Measurements from ENCODE around the gene TDG.

DNA sequence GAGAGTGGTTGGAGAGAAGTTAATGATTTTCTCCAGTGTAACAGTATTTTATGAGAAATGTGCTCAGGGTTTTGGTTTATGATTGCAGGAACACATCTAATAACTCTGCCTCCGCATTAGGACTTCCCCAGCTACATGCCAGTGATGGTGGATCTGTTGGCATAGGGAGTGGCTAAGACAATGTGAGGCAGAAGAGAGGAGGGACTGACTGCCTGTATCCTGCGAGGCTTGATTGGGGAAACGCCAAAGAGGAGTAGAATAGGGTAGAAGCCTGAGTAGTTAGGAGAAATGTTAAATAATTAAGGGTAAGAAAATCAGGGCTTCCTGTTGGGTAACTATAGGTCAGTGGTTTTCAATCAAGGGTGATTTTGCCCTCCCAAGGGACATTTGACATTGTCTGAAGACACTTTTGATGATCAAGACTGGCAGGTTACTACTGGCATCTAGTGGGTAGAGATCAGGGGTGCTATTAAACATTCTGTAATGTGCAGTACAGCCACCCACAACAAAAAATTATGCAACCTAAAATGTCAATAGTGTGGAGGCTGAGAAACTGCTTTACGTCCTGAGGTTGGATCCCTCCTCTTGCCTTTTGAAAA, 12.8 kb downstream of the TDG start:
- TF ChIP-seq, protein P1, sequence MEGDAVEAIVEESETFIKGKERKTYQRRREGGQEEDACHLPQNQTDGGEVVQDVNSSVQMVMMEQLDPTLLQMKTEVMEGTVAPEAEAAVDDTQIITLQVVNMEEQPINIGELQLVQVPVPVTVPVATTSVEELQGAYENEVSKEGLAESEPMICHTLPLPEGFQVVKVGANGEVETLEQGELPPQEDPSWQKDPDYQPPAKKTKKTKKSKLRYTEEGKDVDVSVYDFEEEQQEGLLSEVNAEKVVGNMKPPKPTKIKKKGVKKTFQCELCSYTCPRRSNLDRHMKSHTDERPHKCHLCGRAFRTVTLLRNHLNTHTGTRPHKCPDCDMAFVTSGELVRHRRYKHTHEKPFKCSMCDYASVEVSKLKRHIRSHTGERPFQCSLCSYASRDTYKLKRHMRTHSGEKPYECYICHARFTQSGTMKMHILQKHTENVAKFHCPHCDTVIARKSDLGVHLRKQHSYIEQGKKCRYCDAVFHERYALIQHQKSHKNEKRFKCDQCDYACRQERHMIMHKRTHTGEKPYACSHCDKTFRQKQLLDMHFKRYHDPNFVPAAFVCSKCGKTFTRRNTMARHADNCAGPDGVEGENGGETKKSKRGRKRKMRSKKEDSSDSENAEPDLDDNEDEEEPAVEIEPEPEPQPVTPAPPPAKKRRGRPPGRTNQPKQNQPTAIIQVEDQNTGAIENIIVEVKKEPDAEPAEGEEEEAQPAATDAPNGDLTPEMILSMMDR (IDR thresholded peaks at IDR 0.05): no peak
- no peak for TF ChIP-seq POLR2A (IDR thresholded peaks at IDR 0.05)
